ENCODE results near the gene APCDD1.

APCDD1 gene

GRCh38 chr18:10526561-10526949, 72.1 kb downstream of the APCDD1 start:
- H3K4me2 ChIP-seq (ENCODE audit: low read length), result peak overlapping the region; percentile 78
- 0 out of 2 replicates have a peak, but pooled peaks have one; percentile 6 for TF ChIP-seq CTCF (IDR thresholded peaks at IDR 0.05; ENCODE audit: low read depth, low read length)
- no peak for TF ChIP-seq EZH2phosphoT487 (IDR thresholded peaks at IDR 0.05; ENCODE audit: low read depth)
- peak overlapping the region; percentile 86 for H3K4me3 ChIP-seq (ENCODE audit: low read length)
- no peaks in the 10 kb centered on the region for H3K36me3 ChIP-seq (replicated peaks; ENCODE audit: low read depth, low read length)
- peak overlapping the region; percentile 47 for H3K27ac ChIP-seq (ENCODE audit: low read length)
- peaks cover 54% of the 10 kb centered on the region for H3K79me2 ChIP-seq (ENCODE audit: low read length)
- peaks cover 33% of the 10 kb centered on the region for H4K20me1 ChIP-seq (ENCODE audit: insufficient read depth, low read length)
- H2AFZ ChIP-seq (ENCODE audit: low read depth, low read length), result peak overlapping the region; percentile 33; the same call in 1 of the 2 replicates
- H3K4me1 ChIP-seq (ENCODE audit: low read length), result peaks cover 39% of the 10 kb centered on the region
- peak overlapping the region; percentile 83 for H3K9ac ChIP-seq (ENCODE audit: low read length)
- H3K27me3 ChIP-seq (ENCODE audit: low read depth, low read length), result peaks cover 11% of the 10 kb centered on the region
- no peaks in the 10 kb centered on the region for H3K9me3 ChIP-seq (ENCODE audit: insufficient read depth, low read length)

GRCh38 chr18:10528439-10528838, 74.0 kb downstream of the APCDD1 start:
- TF ChIP-seq CTCF (IDR thresholded peaks at IDR 0.05; ENCODE audit: low read depth, low read length) (no peak), EZH2phosphoT487 (IDR thresholded peaks at IDR 0.05; ENCODE audit: low read depth) (no peak)
- Histone ChIP-seq H3K79me2 (ENCODE audit: low read length) (peaks cover 61% of the 10 kb centered on the region), H3K4me3 (ENCODE audit: low read length) (no peak overlapping the region), H3K27me3 (ENCODE audit: low read depth, low read length) (no peaks in the 10 kb centered on the region), H3K9me3 (ENCODE audit: insufficient read depth, low read length) (no peaks in the 10 kb centered on the region), H2AFZ (ENCODE audit: low read depth, low read length) (no peak overlapping the region), H3K36me3 (replicated peaks; ENCODE audit: low read depth, low read length) (no peaks in the 10 kb centered on the region), H3K9ac (ENCODE audit: low read length) (no peak overlapping the region), H3K27ac (ENCODE audit: low read length) (no peak overlapping the region), H4K20me1 (ENCODE audit: insufficient read depth, low read length) (peaks cover 33% of the 10 kb centered on the region), H3K4me1 (ENCODE audit: low read length) (peaks cover 39% of the 10 kb centered on the region), H3K4me2 (ENCODE audit: low read length) (no peak overlapping the region)

GRCh38 chr18:10530002-10530401, 75.6 kb downstream of the APCDD1 start:
- TF ChIP-seq CTCF (IDR thresholded peaks at IDR 0.05; ENCODE audit: low read depth, low read length), result no peak
- TF ChIP-seq EZH2phosphoT487 (IDR thresholded peaks at IDR 0.05; ENCODE audit: low read depth), result no peak
- Histone ChIP-seq H3K4me2 (ENCODE audit: low read length) (peak overlapping the region; percentile 89), H3K4me3 (ENCODE audit: low read length) (peak overlapping the region; percentile 63), H3K4me1 (ENCODE audit: low read length) (peaks cover 37% of the 10 kb centered on the region), H3K79me2 (ENCODE audit: low read length) (peaks cover 61% of the 10 kb centered on the region), H3K36me3 (replicated peaks; ENCODE audit: low read depth, low read length) (peaks cover 5% of the 10 kb centered on the region), H3K27me3 (ENCODE audit: low read depth, low read length) (no peaks in the 10 kb centered on the region), H4K20me1 (ENCODE audit: insufficient read depth, low read length) (peaks cover 33% of the 10 kb centered on the region), H3K9me3 (ENCODE audit: insufficient read depth, low read length) (no peaks in the 10 kb centered on the region), H2AFZ (ENCODE audit: low read depth, low read length) (no peak overlapping the region), H3K27ac (ENCODE audit: low read length) (peak overlapping the region; percentile 76), H3K9ac (ENCODE audit: low read length) (peak overlapping the region; percentile 25; the same call in 1 of the 2 replicates)

GRCh38 chr18:10530852-10531251, 76.4 kb downstream of the APCDD1 start:
- H2AFZ ChIP-seq (ENCODE audit: low read depth, low read length), result no peak overlapping the region
- H3K4me2 ChIP-seq (ENCODE audit: low read length), result peak overlapping the region; percentile 89
- TF ChIP-seq EZH2phosphoT487 (IDR thresholded peaks at IDR 0.05; ENCODE audit: low read depth) (no peak), CTCF (IDR thresholded peaks at IDR 0.05; ENCODE audit: low read depth, low read length) (no peak)
- no peaks in the 10 kb centered on the region for H3K9me3 ChIP-seq (ENCODE audit: insufficient read depth, low read length)
- H3K9ac ChIP-seq (ENCODE audit: low read length), result no peak overlapping the region
- peaks cover 34% of the 10 kb centered on the region for H4K20me1 ChIP-seq (ENCODE audit: insufficient read depth, low read length)
- H3K4me1 ChIP-seq (ENCODE audit: low read length), result peaks cover 33% of the 10 kb centered on the region
- no peaks in the 10 kb centered on the region for H3K27me3 ChIP-seq (ENCODE audit: low read depth, low read length)
- no peak overlapping the region; the same call in 1 of the 2 replicates for H3K27ac ChIP-seq (ENCODE audit: low read length)
- H3K79me2 ChIP-seq (ENCODE audit: low read length), result peaks cover 61% of the 10 kb centered on the region
- H3K36me3 ChIP-seq (replicated peaks; ENCODE audit: low read depth, low read length), result peaks cover 5% of the 10 kb centered on the region
- peak overlapping the region; percentile 63; the same call in 1 of the 2 replicates for H3K4me3 ChIP-seq (ENCODE audit: low read length)
